Mesangial cell (primary cell): ENCODE results near the gene AKR1C8. TPM values are rescaled to one million over a fixed set of nuclear protein-coding genes. Genes with fewer than 3 reads are reported as not detected.

Source experiments
- total RNA-seq: library from RNA; depleted of rRNA; stranded (reverse); fragments of >200 nt; gene quantifications from 2 replicates; pipeline ENCODE4 v1.2.3, GENCODE V29; 2015

Gene AKR1C8
- total RNA-seq, result not detected in 2 replicates

DNA sequence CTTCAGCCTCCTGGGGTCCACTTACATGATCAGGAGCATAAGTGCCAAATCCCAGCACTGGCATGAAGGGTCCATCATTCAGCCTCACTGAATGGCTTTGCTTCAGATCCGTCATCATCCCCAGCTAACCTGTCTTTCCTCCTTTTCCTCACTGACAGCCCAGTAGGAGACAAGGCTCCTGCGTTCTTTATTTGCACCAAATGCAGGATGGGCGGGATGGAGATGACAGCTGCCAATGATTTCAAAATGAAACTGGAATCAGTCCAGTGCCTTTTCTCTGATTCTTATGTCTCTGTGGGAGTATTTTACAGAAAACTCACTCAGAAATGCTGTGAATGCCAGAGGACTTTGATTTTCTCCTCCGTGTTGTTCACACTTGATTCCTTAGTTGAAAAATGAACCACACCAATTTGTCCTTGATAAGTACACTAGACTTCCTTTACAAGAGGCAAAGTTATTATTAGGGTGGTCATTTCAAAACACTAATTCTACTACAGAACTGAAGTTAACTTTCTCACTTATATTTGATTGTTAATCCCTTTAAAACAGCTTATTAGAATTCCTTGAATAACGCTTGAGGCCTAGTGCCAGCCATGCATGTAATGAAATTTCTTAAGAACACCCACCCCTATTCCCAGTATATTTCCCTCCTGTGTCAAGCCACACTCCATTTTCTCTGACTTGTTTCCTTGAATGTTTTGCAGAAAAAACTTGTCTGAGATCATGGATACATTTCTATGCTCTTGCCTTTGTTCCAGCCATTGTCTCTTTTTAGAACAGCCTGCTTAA lies at the start of gene AKR1C8:
AKR1C8 (minus strand) TSS at position 164 of the 789 bp plus-strand sequence; CDS start at position 118, 46 bp downstream.

DNA sequence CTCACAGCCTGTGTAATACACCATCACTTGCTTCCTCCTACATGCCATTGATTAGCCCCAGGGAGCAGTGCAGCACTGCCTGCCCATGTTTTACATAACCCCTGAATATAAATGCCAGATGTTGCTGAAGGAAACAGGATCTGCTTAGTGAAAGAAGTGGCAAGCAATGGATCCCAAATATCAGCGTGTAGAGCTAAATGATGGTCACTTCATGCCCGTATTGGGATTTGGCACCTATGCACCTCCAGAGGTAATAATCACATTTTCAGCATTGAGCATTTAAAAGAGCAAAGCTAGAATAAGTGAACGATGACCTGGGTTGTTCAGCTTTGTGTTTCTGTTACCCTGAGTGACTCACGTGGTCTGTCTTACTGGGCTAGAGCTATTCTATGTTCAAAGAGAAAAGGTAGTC lies 11.8 kb upstream of the AKR1C8 start, which contains the start of gene AKR1C4:
AKR1C4 (plus strand) TSS at position 136 of the 412 bp plus-strand sequence; CDS start at position 167, 31 bp downstream.

Other genes starting within 250 kb of the AKR1C8 start
- 2.4 and 4.4 TPM in 2 replicates for gene AKR1C1, start 221.7 kb downstream of the AKR1C8 start, total RNA-seq
- 1.1 and 5.3 TPM in 2 replicates for gene AKR1C2, start 181.3 kb downstream of the AKR1C8 start, total RNA-seq
- gene AKR1C3, start 90.7 kb downstream of the AKR1C8 start, total RNA-seq, result 2.9 and 21.0 TPM in 2 replicates
- gene AKR1C4, start 11.7 kb upstream of the AKR1C8 start, total RNA-seq, result not detected in 2 replicates
- not detected in 2 replicates for gene UCN3, start 179.8 kb upstream of the AKR1C8 start, total RNA-seq
- not detected in 2 replicates for gene TUBAL3, start 219.7 kb upstream of the AKR1C8 start, total RNA-seq
- 51.0 and 61.1 TPM in 2 replicates for gene NET1, start 227.4 kb upstream of the AKR1C8 start, total RNA-seq